WTC11 (cell line): Measurements from ENCODE around the gene SOX8.

ENCODE experiments used
- TEAD4 ChIP-seq: sonication (generic); formaldehyde crosslinking; IDR thresholded peaks from 2 replicates; pipeline ENCODE4 v1.8.0; 2022; ENCODE audit warnings: mild to moderate bottlenecking, missing genetic modification reagents
- TF ChIP-seq, protein P1 (sequence below): sonication (generic); formaldehyde crosslinking; IDR thresholded peaks from 2 replicates; pipeline ENCODE4 v1.8.1; 2023; ENCODE audit warnings: mild to moderate bottlenecking, missing genetic modification reagents
- TF ChIP-seq, protein P2 (sequence below): fragments of 200-600 bp; IDR thresholded peaks from 2 replicates; pipeline ENCODE4 v1.8.0; 2022; ENCODE audit warnings: antibody characterized with exemption
- TF ChIP-seq, protein P3 (sequence below): sonication (generic); formaldehyde crosslinking; IDR thresholded peaks from 2 replicates; pipeline ENCODE4 v1.8.1; 2022; ENCODE audit warnings: low read depth, mild to moderate bottlenecking, moderate library complexity, missing genetic modification reagents, borderline replicate concordance

DNA sequence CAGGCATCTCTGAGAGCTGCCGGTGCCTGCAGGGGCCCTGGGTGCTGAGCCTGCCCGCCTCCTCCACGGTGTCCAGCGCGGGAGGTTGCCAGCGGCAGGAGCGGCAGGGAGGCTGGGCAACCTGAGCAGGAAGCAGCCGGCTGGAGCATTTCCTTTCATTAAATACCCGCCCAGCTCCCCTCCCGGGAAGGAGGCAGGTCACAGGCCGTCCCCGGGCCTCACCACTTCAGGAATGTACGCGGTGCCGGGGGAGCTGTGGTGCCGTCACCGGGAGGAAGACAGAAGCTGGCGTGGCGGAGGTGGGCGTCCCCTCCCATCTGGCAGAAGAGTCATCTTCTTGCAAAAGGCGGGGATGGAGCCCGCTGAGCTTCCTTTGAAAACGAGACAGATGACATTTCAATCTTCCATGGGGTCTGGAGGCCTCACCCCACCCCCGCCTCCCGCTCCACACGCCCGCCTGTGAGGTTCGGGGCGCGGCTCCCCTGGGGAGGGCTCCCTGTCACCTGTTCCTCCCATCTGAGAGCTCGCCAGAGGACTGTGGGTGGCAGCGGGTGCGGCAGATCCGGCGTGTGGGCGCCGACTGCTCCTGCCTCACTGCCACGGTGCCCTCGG lies 16.0 kb downstream of the SOX8 start:
- TF ChIP-seq, protein P1, sequence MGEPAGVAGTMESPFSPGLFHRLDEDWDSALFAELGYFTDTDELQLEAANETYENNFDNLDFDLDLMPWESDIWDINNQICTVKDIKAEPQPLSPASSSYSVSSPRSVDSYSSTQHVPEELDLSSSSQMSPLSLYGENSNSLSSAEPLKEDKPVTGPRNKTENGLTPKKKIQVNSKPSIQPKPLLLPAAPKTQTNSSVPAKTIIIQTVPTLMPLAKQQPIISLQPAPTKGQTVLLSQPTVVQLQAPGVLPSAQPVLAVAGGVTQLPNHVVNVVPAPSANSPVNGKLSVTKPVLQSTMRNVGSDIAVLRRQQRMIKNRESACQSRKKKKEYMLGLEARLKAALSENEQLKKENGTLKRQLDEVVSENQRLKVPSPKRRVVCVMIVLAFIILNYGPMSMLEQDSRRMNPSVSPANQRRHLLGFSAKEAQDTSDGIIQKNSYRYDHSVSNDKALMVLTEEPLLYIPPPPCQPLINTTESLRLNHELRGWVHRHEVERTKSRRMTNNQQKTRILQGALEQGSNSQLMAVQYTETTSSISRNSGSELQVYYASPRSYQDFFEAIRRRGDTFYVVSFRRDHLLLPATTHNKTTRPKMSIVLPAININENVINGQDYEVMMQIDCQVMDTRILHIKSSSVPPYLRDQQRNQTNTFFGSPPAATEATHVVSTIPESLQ (CRISPR knock-in tag) = no peak
- TF ChIP-seq, protein P2, sequence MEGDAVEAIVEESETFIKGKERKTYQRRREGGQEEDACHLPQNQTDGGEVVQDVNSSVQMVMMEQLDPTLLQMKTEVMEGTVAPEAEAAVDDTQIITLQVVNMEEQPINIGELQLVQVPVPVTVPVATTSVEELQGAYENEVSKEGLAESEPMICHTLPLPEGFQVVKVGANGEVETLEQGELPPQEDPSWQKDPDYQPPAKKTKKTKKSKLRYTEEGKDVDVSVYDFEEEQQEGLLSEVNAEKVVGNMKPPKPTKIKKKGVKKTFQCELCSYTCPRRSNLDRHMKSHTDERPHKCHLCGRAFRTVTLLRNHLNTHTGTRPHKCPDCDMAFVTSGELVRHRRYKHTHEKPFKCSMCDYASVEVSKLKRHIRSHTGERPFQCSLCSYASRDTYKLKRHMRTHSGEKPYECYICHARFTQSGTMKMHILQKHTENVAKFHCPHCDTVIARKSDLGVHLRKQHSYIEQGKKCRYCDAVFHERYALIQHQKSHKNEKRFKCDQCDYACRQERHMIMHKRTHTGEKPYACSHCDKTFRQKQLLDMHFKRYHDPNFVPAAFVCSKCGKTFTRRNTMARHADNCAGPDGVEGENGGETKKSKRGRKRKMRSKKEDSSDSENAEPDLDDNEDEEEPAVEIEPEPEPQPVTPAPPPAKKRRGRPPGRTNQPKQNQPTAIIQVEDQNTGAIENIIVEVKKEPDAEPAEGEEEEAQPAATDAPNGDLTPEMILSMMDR = no peak
- TF ChIP-seq TEAD4 = no peak
- TF ChIP-seq, protein P3, sequence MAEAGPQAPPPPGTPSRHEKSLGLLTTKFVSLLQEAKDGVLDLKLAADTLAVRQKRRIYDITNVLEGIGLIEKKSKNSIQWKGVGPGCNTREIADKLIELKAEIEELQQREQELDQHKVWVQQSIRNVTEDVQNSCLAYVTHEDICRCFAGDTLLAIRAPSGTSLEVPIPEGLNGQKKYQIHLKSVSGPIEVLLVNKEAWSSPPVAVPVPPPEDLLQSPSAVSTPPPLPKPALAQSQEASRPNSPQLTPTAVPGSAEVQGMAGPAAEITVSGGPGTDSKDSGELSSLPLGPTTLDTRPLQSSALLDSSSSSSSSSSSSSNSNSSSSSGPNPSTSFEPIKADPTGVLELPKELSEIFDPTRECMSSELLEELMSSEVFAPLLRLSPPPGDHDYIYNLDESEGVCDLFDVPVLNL (CRISPR knock-in tag) = no peak
